ENCODE data around the gene PLCB2.

GRCh38 chr15:40265355-40265754 is 42.4 kb downstream of the PLCB2 start:
- TF ChIP-seq SIN3A (IDR thresholded peaks at IDR 0.05; ENCODE audit: borderline replicate concordance, insufficient read depth, low read length) = no peak
- TF ChIP-seq POLR2AphosphoS5 (IDR thresholded peaks at IDR 0.05; ENCODE audit: low read depth, low read length) = no peak
- no peak for TF ChIP-seq FOXP2 (optimal IDR thresholded peaks at IDR 0.05; ENCODE audit: borderline replicate concordance, extremely low read depth, extremely low read length, insufficient read depth)
- TF ChIP-seq TAF1 (IDR thresholded peaks at IDR 0.05; ENCODE audit: borderline replicate concordance, insufficient read depth, low read length) = no peak
